IMR-90 (cell line): ENCODE results near the gene APMAP.

ENCODE experiments used
- CHD1 ChIP-seq: IDR thresholded peaks from 2 replicates; pipeline ENCODE4 v1.6.1; 2012; ENCODE audit warnings: low read depth, low read length, improper control_type of control experiment
- TF ChIP-seq, protein P1 (sequence below): conservative IDR thresholded peaks from 2 replicates; pipeline ENCODE4 v1.5.1; 2012; ENCODE audit warnings: mild to moderate bottlenecking, low read depth, low read length, improper control_type of control experiment

GRCh38 chr20:25020345-25020744, 27.8 kb upstream of the APMAP start:
- TF ChIP-seq, protein P1, sequence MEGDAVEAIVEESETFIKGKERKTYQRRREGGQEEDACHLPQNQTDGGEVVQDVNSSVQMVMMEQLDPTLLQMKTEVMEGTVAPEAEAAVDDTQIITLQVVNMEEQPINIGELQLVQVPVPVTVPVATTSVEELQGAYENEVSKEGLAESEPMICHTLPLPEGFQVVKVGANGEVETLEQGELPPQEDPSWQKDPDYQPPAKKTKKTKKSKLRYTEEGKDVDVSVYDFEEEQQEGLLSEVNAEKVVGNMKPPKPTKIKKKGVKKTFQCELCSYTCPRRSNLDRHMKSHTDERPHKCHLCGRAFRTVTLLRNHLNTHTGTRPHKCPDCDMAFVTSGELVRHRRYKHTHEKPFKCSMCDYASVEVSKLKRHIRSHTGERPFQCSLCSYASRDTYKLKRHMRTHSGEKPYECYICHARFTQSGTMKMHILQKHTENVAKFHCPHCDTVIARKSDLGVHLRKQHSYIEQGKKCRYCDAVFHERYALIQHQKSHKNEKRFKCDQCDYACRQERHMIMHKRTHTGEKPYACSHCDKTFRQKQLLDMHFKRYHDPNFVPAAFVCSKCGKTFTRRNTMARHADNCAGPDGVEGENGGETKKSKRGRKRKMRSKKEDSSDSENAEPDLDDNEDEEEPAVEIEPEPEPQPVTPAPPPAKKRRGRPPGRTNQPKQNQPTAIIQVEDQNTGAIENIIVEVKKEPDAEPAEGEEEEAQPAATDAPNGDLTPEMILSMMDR = no peak
- no peak for TF ChIP-seq CHD1
